ENCODE data around the gene PPP3R2.

DNA sequence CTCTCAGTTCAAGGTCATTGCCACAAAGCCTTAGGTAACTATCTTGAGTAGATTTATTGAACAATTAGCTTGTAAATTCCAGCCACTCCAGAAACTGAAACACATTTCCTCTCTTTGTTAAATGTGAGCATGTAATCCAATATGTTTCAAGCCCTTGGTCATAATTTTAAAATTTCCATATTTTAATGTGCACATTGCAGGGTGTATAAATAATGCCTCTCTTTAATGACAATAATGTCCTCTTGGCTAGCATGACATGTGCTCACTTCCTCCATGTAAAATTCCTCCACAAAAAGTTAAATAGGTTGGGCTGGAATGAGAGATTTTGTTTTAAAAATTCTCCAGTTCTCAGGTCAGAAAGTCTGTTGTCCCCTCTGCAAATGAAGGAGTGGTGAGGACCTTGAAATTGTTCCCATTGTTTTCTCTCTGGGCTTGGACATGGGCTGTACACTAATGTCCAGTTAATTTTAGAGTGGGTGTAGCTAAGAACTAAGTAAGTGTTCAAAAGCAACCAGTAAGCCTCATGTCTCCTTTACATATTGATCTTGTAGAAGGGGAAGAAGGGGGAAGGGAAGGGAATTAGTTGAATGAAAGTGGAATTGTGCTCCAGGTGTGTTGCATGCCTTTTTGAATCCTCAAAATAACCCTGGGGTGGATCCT is 2.9 kb downstream of the PPP3R2 start:
- TF ChIP-seq CTCF (conservative IDR thresholded peaks at IDR 0.05; ENCODE audit: low read length) (no peak), EZH2phosphoT487 (IDR thresholded peaks at IDR 0.05; ENCODE audit: borderline replicate concordance) (no peak)

Measured in Loucy (cell line).